ENCODE measurements around the gene TPP1.

Gene TPP1

GRCh38 chr11:6619004-6619745, at the start of gene TPP1:
TSS of gene TPP1 (minus strand) at chr11:6619422. CDS start at chr11:6619400, 22 bp downstream.
- FAIRE-seq (peak; percentile 97), DNase-seq (ENCODE audit: insufficient read length, low spot score) (peak; percentile 98)

DNA sequence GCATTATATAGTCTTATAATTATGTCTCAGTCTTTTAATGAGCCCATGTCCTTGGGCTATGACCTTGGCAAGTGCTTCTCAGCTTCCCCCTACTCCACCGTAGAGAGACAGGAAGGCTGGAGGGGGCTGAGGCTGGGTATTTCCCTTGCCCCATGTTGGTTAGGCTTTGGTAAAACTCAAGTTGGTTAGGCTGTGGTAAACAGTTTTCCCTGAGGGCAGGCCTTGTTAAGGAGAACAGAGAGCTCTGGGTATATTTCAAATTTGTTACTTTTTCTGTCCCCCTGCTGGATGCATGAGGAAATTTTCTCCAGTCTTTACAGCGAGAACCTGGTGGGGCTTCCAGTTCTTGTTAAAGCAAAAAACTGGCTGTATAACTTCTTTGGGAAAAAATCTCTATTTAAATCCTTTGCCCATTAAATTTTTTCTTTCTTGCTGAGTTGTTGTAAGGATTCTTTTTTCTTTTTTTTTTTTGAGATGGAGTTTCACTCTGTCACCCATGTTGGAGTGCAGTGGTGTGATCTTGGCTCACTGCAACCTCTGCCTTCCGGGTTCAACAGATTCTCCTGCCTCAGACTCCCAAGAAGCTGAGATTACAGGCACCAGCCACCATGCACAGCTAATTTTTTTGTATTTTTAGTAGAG, 48.6 kb upstream of the TPP1 start:
- FAIRE-seq, result no peak

GRCh38 chr11:6666302-6667183, 47.3 kb upstream of the TPP1 start:
- DNase-seq (ENCODE audit: insufficient read length, low spot score), result no peak
- no peak for FAIRE-seq

More for the DNA sequence above, 48.6 kb upstream of the TPP1 start:
- no peak for DNase-seq (ENCODE audit: insufficient read length, low spot score)

- no peak for DNase-seq (ENCODE audit: insufficient read length, low spot score)
- FAIRE-seq, result no peak
These were observed 45.3 kb upstream of the TPP1 start for GRCh38 chr11:6664551-6664950.

GRCh38 chr11:6663794-6664469, 44.7 kb upstream of the TPP1 start:
- FAIRE-seq (peak; percentile 46), DNase-seq (ENCODE audit: insufficient read length, low spot score) (no peak)

GRCh38 chr11:6660712-6661111, 41.5 kb upstream of the TPP1 start:
- DNase-seq (ENCODE audit: insufficient read length, low spot score), result no peak
- FAIRE-seq, result no peak

- FAIRE-seq (no peak), DNase-seq (ENCODE audit: insufficient read length, low spot score) (no peak)
These were observed 39.4 kb upstream of the TPP1 start for GRCh38 chr11:6658647-6659046.

DNA sequence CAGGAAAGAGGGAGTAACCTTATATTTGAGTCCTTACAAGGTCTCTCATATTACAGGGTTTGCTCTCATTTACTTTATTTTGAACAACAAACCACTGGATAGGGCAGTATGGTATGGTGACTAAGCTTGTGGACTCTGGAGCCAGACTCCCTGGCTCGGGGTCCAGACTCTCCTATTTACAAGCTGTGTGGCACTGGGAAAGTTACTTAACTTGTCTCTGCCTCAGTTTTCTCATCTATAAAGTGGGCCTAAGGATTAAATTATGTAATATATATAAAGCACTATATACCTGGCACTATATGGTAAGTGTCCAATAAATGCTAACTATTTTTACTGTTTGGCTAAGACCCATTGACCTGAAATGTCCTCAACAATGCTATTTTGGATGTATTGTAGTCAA, 38.1 kb upstream of the TPP1 start:
- DNase-seq (ENCODE audit: insufficient read length, low spot score), result no peak
- FAIRE-seq, result no peak

DNA sequence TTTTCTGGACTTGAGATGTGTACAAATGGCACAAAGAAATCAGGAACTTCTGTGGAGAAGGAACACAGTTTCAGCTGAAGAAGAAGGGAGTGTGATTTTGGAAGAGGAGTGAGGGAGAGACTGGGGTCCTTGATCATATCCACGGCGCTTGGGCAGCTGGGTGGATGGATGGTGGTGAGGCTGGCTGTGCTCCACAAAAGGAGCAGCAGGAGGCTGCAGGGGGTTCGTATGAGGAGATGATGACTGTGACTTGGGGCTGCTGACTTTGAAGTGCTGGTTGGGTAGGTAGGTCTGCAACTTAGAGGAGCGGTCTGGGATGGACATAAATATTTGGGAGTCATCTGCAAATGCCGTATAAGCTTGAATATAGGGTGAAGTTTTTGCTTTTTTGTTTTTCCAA, 37.7 kb upstream of the TPP1 start:
- FAIRE-seq, result no peak
- DNase-seq (ENCODE audit: insufficient read length, low spot score), result no peak

DNA sequence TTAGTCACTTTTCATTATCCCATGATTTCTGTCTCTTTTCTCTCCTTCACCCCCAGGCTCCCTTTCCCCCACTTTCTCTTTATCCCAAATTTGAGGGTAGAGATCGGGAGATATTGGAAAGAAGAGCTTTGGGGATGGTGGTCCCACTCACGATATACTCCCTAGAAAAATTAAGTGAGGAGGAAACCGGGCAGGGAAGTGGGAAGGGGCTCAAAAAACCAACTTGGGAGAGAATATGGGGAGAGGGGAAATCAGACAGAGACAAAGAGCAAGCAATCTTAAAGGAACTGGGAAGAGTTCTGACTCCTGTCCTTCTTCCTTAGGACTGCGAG, 37.3 kb upstream of the TPP1 start:
- FAIRE-seq (no peak), DNase-seq (ENCODE audit: insufficient read length, low spot score) (no peak)

DNA sequence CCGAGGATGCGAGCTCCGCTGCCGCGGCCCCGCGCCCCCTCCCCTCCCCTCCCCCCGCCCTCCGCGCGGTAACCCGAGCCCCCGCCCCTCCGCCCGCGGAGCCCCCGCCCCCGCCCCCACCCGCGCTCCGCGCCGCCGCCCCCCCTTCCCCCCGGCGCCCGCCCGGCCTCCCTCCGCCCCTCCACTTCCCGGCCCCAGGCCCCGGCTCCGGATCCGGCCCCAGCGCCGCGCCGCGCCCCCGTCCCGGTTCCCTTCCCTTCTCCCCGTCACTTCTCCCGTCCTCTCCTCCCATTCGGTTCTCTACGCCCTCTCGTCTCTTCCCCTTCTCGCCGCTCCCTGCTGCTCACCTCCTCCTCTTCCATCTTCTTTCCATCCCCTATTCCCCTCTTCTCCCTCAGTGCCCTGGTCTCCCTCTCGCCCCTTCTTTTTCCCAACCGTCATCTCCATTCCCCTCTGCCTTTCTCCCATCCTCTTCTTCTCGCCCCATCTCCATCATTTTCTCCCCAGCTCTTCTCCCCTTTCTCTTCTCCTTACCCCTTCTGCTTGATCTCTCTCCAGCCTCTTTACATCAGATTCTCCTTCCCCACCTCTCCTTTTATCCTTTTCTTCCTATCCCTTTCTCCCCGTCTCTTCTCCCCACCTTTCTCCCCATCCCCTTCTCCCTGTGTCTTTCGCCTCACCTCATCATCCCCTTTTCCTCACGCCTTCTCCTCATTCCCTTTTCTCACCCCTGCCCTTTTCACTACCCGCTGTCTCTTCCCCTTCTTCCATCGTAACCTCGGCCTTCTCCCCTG, 36.8 kb upstream of the TPP1 start, which contains the start of gene DCHS1:
Gene DCHS1, minus strand, starts transcription at position 20 of the 794 bp plus-strand sequence. CDS start 14,196 bp downstream, outside the sequence.
- no peak for DNase-seq (ENCODE audit: insufficient read length, low spot score)
- FAIRE-seq, result no peak

DNA sequence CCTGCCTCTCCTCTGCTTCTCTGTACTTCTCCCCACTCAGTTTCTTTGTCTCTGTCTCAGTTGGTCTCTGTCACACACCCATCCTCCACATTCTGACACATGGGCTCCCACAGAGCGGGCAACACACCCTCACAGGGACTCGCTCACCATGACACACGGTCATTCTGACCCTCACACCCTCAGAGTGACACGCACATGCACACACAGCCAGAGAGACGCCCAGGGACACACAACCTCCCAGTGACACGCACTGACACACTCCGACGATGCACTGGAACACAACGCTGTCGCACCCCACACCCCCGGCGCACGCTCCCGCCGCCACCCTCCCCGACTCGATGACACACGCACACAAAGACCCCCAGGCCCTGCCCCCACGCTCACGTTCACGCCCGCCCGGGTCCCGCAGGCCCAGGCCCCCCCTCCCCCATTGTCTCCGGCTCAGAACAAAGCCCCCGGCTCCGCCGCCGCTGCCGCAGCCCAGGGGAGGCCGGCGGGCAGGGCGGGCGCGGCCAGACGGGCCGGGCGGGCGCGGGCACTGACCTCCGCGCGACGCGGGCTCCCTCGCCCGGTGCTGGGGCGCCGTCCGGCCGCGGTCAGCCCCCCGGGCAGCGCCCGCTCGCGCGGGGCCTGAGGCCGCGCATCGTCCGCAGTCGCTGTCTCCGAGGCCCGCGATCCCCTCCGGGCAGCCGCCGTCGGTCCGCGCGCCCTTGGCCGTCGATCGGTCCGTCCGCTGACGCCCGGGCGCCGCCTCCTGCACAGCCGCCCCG, 36.0 kb upstream of the TPP1 start:
- DNase-seq (ENCODE audit: insufficient read length, low spot score), result no peak

GRCh38 chr11:6654281-6655019, 35.2 kb upstream of the TPP1 start:
- DNase-seq (ENCODE audit: insufficient read length, low spot score), result no peak
- no peak for FAIRE-seq

More for the DNA sequence above, 36.0 kb upstream of the TPP1 start:
- peak; percentile 31 for FAIRE-seq

- DNase-seq (ENCODE audit: insufficient read length, low spot score), result no peak
- no peak for FAIRE-seq
These were observed 34.4 kb upstream of the TPP1 start for GRCh38 chr11:6653656-6654055.

GRCh38 chr11:6653097-6653496, 33.9 kb upstream of the TPP1 start:
- DNase-seq (ENCODE audit: insufficient read length, low spot score) (no peak), FAIRE-seq (no peak)

DNA sequence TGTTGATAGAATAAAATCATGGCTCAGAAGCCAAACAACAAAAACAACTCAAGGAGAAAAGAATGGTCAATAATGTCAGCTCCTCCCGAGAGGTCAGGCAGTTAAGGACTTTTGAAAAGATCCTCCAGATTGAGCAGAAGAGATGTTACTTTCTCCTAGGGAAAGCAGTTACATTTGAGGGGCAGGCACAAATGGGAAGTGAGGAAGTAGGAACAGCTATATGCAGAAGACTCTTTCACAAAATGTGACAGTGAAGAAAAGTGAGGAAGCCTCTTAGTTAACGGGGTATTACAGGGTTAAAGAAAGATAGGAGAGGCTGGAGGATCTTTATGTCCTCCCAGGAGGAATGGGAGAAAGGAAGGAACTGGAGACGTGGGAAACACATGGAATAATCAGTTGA, 33.0 kb upstream of the TPP1 start:
- DNase-seq (ENCODE audit: insufficient read length, low spot score), result no peak
- FAIRE-seq, result no peak

DNA sequence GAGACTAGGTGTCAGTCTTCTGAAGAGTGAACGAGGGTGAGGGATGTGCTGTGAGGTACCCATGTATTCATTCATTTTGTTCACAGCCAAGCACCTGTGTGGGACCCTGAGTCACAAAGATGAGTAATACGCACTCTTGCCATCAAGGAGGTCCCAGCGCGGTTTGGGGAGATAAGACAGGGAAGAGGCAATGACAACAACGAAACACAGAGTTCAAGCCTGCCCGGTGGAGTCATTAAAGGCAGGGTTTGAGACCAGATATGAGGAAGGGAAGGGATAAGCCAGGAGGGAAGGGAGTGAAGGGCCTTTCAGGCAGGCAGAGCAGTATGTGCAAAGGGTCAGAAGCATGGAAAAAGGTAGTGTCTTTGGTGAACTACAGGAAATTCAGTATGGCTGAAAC, 31.8 kb upstream of the TPP1 start:
- FAIRE-seq, result no peak

DNA sequence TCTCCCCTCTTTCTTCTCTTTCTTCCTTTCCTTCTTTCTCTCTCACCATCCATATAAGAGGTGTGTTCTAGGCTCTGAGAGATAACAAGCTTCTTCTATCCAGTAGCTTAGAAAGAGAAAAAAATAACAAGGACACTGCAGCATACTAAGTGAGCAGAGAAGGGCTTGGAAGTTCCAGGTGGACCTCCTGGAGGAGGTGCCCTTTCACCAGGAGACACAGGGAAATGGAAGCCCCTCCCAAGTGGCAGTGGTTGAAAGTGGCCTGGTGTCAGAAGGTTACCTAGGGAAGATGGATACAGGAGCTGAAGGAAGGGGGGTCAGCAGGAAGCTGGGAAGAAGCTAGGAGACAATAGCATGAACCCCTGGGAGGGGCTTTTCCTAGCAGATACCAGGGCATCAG, 30.9 kb upstream of the TPP1 start:
- no peak for FAIRE-seq

More for the DNA sequence above, 31.8 kb upstream of the TPP1 start:
- no peak for DNase-seq (ENCODE audit: insufficient read length, low spot score)

GRCh38 chr11:6648501-6648900, 29.3 kb upstream of the TPP1 start:
- no peak for FAIRE-seq
- DNase-seq (ENCODE audit: insufficient read length, low spot score), result no peak

More for the DNA sequence above, 30.9 kb upstream of the TPP1 start:
- DNase-seq (ENCODE audit: insufficient read length, low spot score), result no peak

Data from HTR-8/SVneo (cell line).